ENCODE data around the gene GYG2. TPM values are rescaled to one million over a fixed set of nuclear protein-coding genes. Genes with fewer than 3 reads are reported as not detected.

The GYG2 gene
- total RNA-seq, 1 donor from 2014 or later, result not detected

GRCh38 chrX:2829469-2830246 lies 928 bp downstream of the GYG2 start:
- Mint-ChIP-seq H3K27me3 (peaks cover 4% of the 10 kb centered on the region), H3K9me3 (no peaks in the 10 kb centered on the region), H3K36me3 (ENCODE audit: low read depth) (no peaks in the 10 kb centered on the region), H3K4me1 (no peaks in the 10 kb centered on the region), H3K4me3 (no peak overlapping the region), H3K27ac (no peak overlapping the region)
- intact Hi-C loops (cut with micrococcal nuclease), result no loop called here
- no peak for DNase-seq

- Mint-ChIP-seq H3K4me1 (no peaks in the 10 kb centered on the region), H3K27ac (no peak overlapping the region), H3K4me3 (no peak overlapping the region), H3K27me3 (peaks cover 4% of the 10 kb centered on the region), H3K36me3 (ENCODE audit: low read depth) (no peaks in the 10 kb centered on the region), H3K9me3 (peaks cover 5% of the 10 kb centered on the region)
- intact Hi-C loops (cut with micrococcal nuclease), result no loop called here
- no peak for DNase-seq
Measured at GRCh38 chrX:2831471-2832228, 2.9 kb downstream of the GYG2 start.

- DNase-seq, result no peak
- no peak overlapping the region for H3K4me3 Mint-ChIP-seq
- intact Hi-C loops (cut with micrococcal nuclease), result no loop called here
- no peaks in the 10 kb centered on the region for H3K4me1 Mint-ChIP-seq
- H3K27me3 Mint-ChIP-seq, result no peaks in the 10 kb centered on the region
- no peak overlapping the region for H3K27ac Mint-ChIP-seq
- peaks cover 8% of the 10 kb centered on the region for H3K9me3 Mint-ChIP-seq
- no peaks in the 10 kb centered on the region for H3K36me3 Mint-ChIP-seq (ENCODE audit: low read depth)
Measured at GRCh38 chrX:2837961-2838360, 9.2 kb downstream of the GYG2 start.

GRCh38 chrX:2840961-2841360 lies 12.2 kb downstream of the GYG2 start:
- intact Hi-C loops (cut with micrococcal nuclease), result no loop called here
- Mint-ChIP-seq H3K36me3 (ENCODE audit: low read depth) (no peaks in the 10 kb centered on the region), H3K27ac (no peak overlapping the region), H3K4me3 (no peak overlapping the region), H3K27me3 (no peaks in the 10 kb centered on the region), H3K9me3 (peaks cover 4% of the 10 kb centered on the region), H3K4me1 (no peaks in the 10 kb centered on the region)
- DNase-seq, result no peak

- Mint-ChIP-seq H3K27me3 (no peaks in the 10 kb centered on the region), H3K36me3 (ENCODE audit: low read depth) (no peaks in the 10 kb centered on the region), H3K4me1 (no peaks in the 10 kb centered on the region), H3K4me3 (no peak overlapping the region), H3K9me3 (peaks cover 3% of the 10 kb centered on the region), H3K27ac (no peak overlapping the region)
- DNase-seq, result no peak
- intact Hi-C loops (cut with micrococcal nuclease), result no loop called here
Measured at GRCh38 chrX:2841537-2841936, 12.8 kb downstream of the GYG2 start.

GRCh38 chrX:2846992-2847391 lies 18.3 kb downstream of the GYG2 start:
- Mint-ChIP-seq H3K4me1 (no peaks in the 10 kb centered on the region), H3K4me3 (no peak overlapping the region), H3K27me3 (no peaks in the 10 kb centered on the region), H3K9me3 (no peaks in the 10 kb centered on the region), H3K36me3 (ENCODE audit: low read depth) (no peaks in the 10 kb centered on the region), H3K27ac (no peak overlapping the region)
- intact Hi-C loops (cut with micrococcal nuclease), result no loop called here
- no peak for DNase-seq

GRCh38 chrX:2848871-2849301 lies 20.2 kb downstream of the GYG2 start:
- intact Hi-C loops (cut with micrococcal nuclease), result no loop called here
- H3K27ac Mint-ChIP-seq, result no peak overlapping the region
- no peaks in the 10 kb centered on the region for H3K27me3 Mint-ChIP-seq
- H3K4me3 Mint-ChIP-seq, result no peak overlapping the region
- no peaks in the 10 kb centered on the region for H3K36me3 Mint-ChIP-seq (ENCODE audit: low read depth)
- DNase-seq, result no peak
- H3K9me3 Mint-ChIP-seq, result no peaks in the 10 kb centered on the region
- H3K4me1 Mint-ChIP-seq, result no peaks in the 10 kb centered on the region

- Mint-ChIP-seq H3K27ac (no peak overlapping the region), H3K36me3 (ENCODE audit: low read depth) (no peaks in the 10 kb centered on the region), H3K9me3 (no peaks in the 10 kb centered on the region), H3K4me3 (no peak overlapping the region), H3K4me1 (no peaks in the 10 kb centered on the region), H3K27me3 (no peaks in the 10 kb centered on the region)
- no peak for DNase-seq
- intact Hi-C loops (cut with micrococcal nuclease), result no loop called here
Measured at GRCh38 chrX:2854918-2855317, 26.2 kb downstream of the GYG2 start.

- intact Hi-C loops (cut with micrococcal nuclease), result no loop called here
- no peak overlapping the region for H3K27ac Mint-ChIP-seq
- no peaks in the 10 kb centered on the region for H3K36me3 Mint-ChIP-seq (ENCODE audit: low read depth)
- no peaks in the 10 kb centered on the region for H3K9me3 Mint-ChIP-seq
- no peak overlapping the region for H3K4me3 Mint-ChIP-seq
- no peaks in the 10 kb centered on the region for H3K4me1 Mint-ChIP-seq
- no peak for DNase-seq
- no peaks in the 10 kb centered on the region for H3K27me3 Mint-ChIP-seq
Measured at GRCh38 chrX:2855761-2856160, 27.0 kb downstream of the GYG2 start.

- DNase-seq, result no peak
- no peaks in the 10 kb centered on the region for H3K4me1 Mint-ChIP-seq
- no peaks in the 10 kb centered on the region for H3K9me3 Mint-ChIP-seq
- no peaks in the 10 kb centered on the region for H3K36me3 Mint-ChIP-seq (ENCODE audit: low read depth)
- intact Hi-C loops (cut with micrococcal nuclease), result no loop called here
- no peak overlapping the region for H3K4me3 Mint-ChIP-seq
- H3K27ac Mint-ChIP-seq, result no peak overlapping the region
- H3K27me3 Mint-ChIP-seq, result no peaks in the 10 kb centered on the region
Measured at GRCh38 chrX:2857566-2857965, 28.8 kb downstream of the GYG2 start.

GRCh38 chrX:2859197-2859797 lies 30.6 kb downstream of the GYG2 start:
- intact Hi-C loops (cut with micrococcal nuclease), result no loop called here
- Mint-ChIP-seq H3K9me3 (no peaks in the 10 kb centered on the region), H3K27me3 (no peaks in the 10 kb centered on the region), H3K36me3 (ENCODE audit: low read depth) (no peaks in the 10 kb centered on the region), H3K27ac (no peak overlapping the region), H3K4me1 (no peaks in the 10 kb centered on the region), H3K4me3 (no peak overlapping the region)
- DNase-seq, result no peak

- no peaks in the 10 kb centered on the region for H3K36me3 Mint-ChIP-seq (ENCODE audit: low read depth)
- H3K27me3 Mint-ChIP-seq, result no peaks in the 10 kb centered on the region
- H3K27ac Mint-ChIP-seq, result no peak overlapping the region
- DNase-seq, result no peak
- intact Hi-C loops (cut with micrococcal nuclease), result no loop called here
- H3K4me1 Mint-ChIP-seq, result no peaks in the 10 kb centered on the region
- no peaks in the 10 kb centered on the region for H3K9me3 Mint-ChIP-seq
- no peak overlapping the region for H3K4me3 Mint-ChIP-seq
Measured at GRCh38 chrX:2862404-2862803, 33.7 kb downstream of the GYG2 start.

GRCh38 chrX:2863646-2864045 lies 34.9 kb downstream of the GYG2 start:
- DNase-seq, result no peak
- Mint-ChIP-seq H3K4me1 (no peaks in the 10 kb centered on the region), H3K9me3 (no peaks in the 10 kb centered on the region), H3K4me3 (no peak overlapping the region), H3K27ac (no peak overlapping the region), H3K36me3 (ENCODE audit: low read depth) (no peaks in the 10 kb centered on the region), H3K27me3 (no peaks in the 10 kb centered on the region)
- intact Hi-C loops (cut with micrococcal nuclease), result no loop called here

- H3K27ac Mint-ChIP-seq, result no peak overlapping the region
- H3K27me3 Mint-ChIP-seq, result no peaks in the 10 kb centered on the region
- H3K36me3 Mint-ChIP-seq (ENCODE audit: low read depth), result no peaks in the 10 kb centered on the region
- no peaks in the 10 kb centered on the region for H3K4me1 Mint-ChIP-seq
- H3K4me3 Mint-ChIP-seq, result no peak overlapping the region
- intact Hi-C loops (cut with micrococcal nuclease), result no loop called here
- DNase-seq, result no peak
- no peaks in the 10 kb centered on the region for H3K9me3 Mint-ChIP-seq
Measured at GRCh38 chrX:2867206-2867605, 38.5 kb downstream of the GYG2 start.

Measured in activated CD4-positive, alpha-beta T cell treated with anti-CD3 and anti-CD28 coated beads, Interleukin-2, amount 10 ng/mL, durations not matched to agents 24 days and 14 days (primary cell).